ENCODE results near the gene TNS3. TPM values are rescaled to one million over a fixed set of nuclear protein-coding genes. Genes with fewer than 3 reads are reported as not detected.

TNS3 gene
- not detected for total RNA-seq

DNA sequence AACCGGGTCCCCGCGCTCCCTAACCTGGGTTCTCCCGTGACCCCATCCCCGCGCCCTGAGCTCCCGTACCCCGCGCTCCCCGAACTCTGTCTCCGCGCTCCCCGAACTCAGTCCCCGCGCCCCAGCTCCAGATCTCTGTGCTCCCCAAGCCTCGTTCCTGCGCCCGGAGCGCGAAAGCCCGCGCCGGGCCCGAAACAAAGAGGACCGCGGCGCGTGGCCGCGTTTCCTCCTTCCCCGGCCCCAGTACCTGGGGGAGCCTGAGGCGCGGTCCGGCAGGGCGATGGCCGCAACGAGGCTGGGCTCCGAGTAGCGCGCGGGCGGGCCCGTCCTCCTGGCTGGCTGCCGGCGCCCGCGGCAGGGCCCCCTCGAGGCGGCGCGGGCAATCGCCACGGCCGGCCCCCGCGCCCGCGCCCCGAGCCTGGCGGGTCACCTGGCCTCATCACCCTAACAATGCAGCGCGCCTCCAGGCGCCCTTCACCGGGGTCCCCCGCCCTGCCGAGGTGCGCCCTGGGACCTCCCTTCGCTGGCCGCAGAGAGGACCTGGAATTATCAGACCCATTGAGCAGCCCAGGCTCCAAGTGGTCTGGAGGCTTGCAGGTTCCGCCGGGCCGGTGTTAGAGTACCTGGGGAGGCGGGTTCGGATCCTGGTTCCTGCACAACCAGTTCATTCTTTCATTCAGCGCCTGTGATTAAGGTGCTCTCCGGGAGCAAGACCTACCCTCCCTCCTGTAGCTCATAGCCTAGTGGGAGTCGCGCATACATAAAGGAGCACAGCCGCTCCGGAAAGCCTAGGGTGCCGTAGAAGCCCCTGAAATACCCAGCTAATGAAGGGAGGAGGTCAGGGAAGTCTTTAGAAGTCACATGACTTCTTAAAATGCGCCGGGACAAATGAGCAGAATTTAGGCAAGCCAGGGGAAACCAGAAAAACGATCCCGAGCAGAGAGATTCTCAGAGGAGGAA, at the start of gene TNS3:
Gene TNS3, minus strand, starts transcription at position 308 of the 960 bp plus-strand sequence. CDS start 142,475 bp downstream, outside the sequence.
- POLR2A ChIA-PET, result no interaction called here
- no peaks in the 10 kb centered on the region for H3K4me1 Mint-ChIP-seq
- CTCF ChIA-PET, result no interaction called here

DNA sequence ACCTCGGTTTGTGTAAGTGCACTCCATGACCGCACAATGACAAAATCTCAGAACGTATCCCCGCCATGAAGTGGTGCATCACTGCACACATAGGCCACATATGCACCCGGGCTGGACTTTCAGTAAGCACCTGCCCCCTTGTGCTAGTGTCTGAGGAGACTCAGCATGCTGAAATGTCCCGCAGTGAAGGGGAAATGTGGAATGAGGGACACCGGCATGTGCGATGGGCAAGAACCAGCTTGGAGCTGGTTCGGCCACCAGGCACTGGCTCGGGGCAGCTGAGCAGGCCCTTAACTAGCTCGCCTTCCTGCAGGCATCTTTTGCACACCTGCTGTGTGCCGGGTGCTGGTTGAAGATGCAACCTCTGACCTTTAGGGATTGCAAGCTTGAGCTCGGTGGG, 49.8 kb upstream of the TNS3 start:
- POLR2A ChIA-PET, result no interaction called here

More for the DNA sequence above, at the start of gene TNS3:
- H3K4me3 Mint-ChIP-seq, result no peak within 1 kb of the TSS
- no peaks in the 10 kb centered on the region for H3K36me3 Mint-ChIP-seq (ENCODE audit: low read depth)
- no peak for DNase-seq
- H3K9me3 Mint-ChIP-seq, result no peaks in the 10 kb centered on the region
- no peak within 1 kb of the TSS for H3K27ac Mint-ChIP-seq
- peaks cover 33% of the 10 kb centered on the region for H3K27me3 Mint-ChIP-seq

DNA sequence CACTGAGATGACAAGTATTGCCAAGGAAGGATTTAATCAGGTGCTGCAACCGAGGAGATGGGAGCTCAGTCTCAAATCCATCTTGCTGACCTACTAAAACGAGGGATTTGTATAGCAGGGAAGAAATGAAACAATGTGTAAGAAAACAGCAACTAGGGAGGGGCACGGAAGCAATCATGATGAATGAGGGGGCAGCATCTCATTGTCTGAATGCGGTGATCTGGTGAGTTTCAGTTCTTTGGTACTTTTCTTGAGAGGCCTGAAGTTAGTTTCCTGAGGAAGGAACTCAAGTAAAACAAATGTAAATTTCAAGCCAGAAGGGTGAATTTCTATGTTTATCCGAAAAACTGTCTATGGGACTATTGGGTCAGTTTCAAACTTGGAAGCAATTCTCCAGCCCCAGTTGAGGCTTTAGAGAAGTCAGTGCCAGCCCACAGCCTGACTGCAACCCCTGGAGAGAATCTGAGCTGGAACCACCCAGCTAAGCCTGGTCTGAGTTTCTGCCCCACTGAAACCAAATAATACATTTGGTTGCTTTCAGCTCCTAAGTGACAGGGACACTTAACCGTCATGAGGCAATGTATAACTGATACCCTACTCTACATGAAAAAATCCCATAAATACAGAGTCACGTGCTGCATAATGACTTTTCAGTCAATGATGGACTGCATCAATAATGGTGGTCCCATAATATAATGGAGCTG, 45.8 kb upstream of the TNS3 start:
- H3K9me3 Mint-ChIP-seq, result no peaks in the 10 kb centered on the region
- no peak for DNase-seq
- H3K27ac Mint-ChIP-seq, result no peak overlapping the region
- H3K4me1 Mint-ChIP-seq, result no peaks in the 10 kb centered on the region
- CTCF ChIA-PET, result no interaction called here
- H3K27me3 Mint-ChIP-seq, result no peaks in the 10 kb centered on the region
- no peaks in the 10 kb centered on the region for H3K36me3 Mint-ChIP-seq (ENCODE audit: low read depth)
- POLR2A ChIA-PET, result no interaction called here
- H3K4me3 Mint-ChIP-seq, result no peak overlapping the region

More for the DNA sequence above, 49.8 kb upstream of the TNS3 start:
- H3K9me3 Mint-ChIP-seq, result no peaks in the 10 kb centered on the region
- H3K4me3 Mint-ChIP-seq, result no peak overlapping the region
- no peaks in the 10 kb centered on the region for H3K27me3 Mint-ChIP-seq
- H3K36me3 Mint-ChIP-seq (ENCODE audit: low read depth), result no peaks in the 10 kb centered on the region
- H3K27ac Mint-ChIP-seq, result no peak overlapping the region
- H3K4me1 Mint-ChIP-seq, result no peaks in the 10 kb centered on the region
- CTCF ChIA-PET, result no interaction called here
- no peak for DNase-seq

DNA sequence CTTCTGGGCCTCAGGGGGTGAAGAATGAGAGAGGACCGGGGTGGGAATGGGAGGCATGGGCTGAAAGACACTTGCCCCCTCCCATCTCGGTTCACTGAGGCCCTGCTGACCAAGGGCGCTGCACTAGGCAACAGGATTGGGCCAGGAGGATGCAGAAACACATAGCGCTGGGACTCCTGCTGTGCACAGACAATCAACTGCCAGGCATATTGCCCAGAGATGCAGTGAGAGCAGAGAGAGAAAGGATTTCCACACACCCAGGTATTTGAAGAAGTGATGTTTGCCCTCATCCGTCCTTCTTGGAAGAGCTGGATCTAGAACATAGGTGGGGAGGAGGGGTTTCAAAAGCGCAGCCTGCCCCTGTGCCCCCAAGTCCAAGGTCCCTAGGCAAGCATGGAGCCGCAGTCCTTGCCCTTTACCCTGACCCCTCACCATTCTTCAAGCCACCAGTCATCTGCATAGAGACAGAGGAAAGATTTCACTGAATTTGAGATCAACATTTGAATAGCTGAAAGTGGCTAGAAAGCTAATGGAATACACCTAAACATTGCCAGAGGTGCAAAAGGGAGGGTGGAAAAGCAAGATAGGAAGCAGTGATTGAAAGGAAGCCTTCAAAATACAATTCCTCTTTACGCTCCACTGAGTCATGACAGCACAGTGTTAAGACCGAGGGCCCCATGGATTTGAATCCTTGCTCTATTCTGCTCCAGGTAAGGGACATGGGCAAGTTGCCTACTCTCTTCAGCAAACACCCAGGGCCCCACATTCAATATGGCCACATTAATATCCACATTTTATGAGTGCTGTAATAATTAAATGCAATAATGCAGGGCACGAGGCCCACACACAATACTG, 44.2 kb upstream of the TNS3 start:
- ChIA-PET CTCF (no interaction called here), POLR2A (no interaction called here)
- H3K27me3 Mint-ChIP-seq, result no peaks in the 10 kb centered on the region
- H3K9me3 Mint-ChIP-seq, result no peaks in the 10 kb centered on the region
- H3K27ac Mint-ChIP-seq, result no peak overlapping the region
- no peaks in the 10 kb centered on the region for H3K36me3 Mint-ChIP-seq (ENCODE audit: low read depth)
- DNase-seq, result no peak
- no peak overlapping the region for H3K4me3 Mint-ChIP-seq
- no peaks in the 10 kb centered on the region for H3K4me1 Mint-ChIP-seq

DNA sequence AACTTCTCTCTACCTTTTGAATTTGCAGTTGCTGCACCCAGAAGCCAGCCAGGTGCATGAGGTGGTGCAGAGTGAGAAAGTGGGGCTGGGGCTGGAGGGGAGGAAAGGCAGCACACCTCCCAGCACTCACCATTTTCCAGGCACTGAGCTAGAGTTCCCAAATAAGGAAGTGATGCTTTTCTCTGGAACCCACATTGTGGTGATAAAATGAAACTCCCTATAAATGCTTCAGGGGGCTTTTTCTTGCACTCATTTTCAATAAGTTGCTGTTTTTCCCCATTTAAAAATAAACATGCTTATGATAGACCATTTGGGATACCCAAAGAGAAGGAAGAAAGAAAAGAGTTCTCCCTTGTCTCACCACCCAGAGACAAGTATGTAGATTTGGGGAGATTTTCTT, 42.8 kb upstream of the TNS3 start:
- DNase-seq, result no peak
- Mint-ChIP-seq H3K36me3 (ENCODE audit: low read depth) (no peaks in the 10 kb centered on the region), H3K4me1 (no peaks in the 10 kb centered on the region), H3K4me3 (no peak overlapping the region), H3K27ac (no peak overlapping the region), H3K27me3 (no peaks in the 10 kb centered on the region), H3K9me3 (no peaks in the 10 kb centered on the region)
- POLR2A ChIA-PET, result no interaction called here
- CTCF ChIA-PET, result no interaction called here

DNA sequence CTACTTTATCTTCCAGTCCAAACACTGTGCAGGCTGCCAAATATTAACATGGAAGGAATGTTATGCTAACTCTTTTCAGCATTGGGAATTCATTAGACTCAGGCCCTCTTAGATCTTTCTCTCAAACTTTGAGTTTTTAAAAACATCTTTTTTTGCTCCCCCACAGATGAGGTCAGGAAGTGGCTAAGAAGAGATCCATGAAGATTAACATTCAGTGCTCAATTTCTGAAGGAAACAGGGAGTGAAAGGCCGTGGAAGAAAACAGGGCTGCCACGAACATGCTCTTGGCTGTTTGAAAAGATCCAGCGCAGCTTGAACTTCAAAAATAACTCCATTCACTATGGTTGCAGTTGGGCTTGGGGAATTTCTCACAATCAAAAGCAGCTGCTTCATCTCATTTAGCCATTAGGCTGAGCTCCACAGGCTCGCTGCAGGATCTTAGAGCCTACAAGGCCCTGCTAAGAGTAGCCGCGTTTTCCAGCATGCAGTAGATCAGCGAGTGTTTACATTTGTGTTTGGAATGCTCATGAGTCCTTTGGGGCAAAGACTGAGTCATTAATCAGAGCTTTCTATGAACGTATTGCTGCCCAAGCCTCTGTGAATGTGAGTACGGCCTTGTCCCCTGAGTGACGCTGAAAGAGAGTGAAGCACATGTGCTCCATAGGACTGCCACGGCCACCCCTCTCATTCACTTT, 41.2 kb upstream of the TNS3 start:
- Mint-ChIP-seq H3K4me3 (no peak overlapping the region), H3K36me3 (ENCODE audit: low read depth) (no peaks in the 10 kb centered on the region), H3K27me3 (no peaks in the 10 kb centered on the region), H3K4me1 (no peaks in the 10 kb centered on the region), H3K27ac (no peak overlapping the region), H3K9me3 (no peaks in the 10 kb centered on the region)
- POLR2A ChIA-PET, result no interaction called here
- no peak for DNase-seq
- CTCF ChIA-PET, result no interaction called here

DNA sequence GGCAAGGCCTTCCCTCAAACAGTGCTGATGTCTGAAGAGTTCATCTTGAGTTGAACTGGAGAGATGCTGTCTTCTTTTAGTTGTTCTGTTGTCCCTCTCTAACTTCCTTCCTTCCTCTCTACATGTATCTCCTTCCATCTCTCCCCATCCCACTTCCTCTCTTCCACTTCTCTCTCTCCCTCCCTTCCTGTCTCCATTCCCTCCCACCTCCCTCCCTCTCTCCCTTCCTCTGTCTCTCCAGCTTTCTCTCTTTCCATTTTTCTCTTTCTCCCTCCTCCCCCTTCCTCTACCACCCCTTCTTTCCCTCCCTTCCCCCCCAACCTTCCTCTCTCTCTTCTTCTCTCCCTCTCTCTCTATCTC, 40.7 kb upstream of the TNS3 start:
- Mint-ChIP-seq H3K4me3 (no peak overlapping the region), H3K9me3 (no peaks in the 10 kb centered on the region), H3K36me3 (ENCODE audit: low read depth) (no peaks in the 10 kb centered on the region), H3K27me3 (no peaks in the 10 kb centered on the region), H3K4me1 (no peaks in the 10 kb centered on the region), H3K27ac (no peak overlapping the region)
- ChIA-PET POLR2A (no interaction called here), CTCF (no interaction called here)
- DNase-seq, result no peak

DNA sequence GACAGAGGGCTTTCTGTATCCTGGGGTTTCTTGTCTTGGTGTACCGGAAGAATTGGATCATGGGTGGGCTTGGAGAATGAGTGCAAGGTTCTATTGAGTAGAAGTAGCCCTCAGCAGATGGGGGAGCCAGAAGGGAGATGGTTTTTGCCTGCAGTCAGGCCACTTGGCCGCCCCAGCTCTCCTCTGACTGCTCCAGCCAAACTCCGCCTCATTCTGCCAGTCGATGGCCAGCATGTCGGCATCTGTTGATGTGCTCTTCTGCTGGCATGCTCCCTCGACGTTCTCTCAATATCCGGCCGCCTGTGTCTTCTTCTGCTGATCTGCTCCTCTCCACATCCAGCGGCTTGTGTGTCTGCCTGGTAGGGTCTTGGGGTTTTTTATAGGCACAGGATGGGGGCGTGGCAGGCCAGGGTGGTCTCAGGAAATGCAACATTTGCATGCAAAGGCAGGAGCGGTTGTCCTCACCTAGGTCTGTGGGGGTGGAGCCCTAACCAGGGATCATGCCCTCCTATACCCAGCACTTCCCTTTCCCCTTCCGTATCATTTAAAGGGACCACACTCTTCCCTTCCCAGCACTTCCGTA, 40.2 kb upstream of the TNS3 start:
- H3K36me3 Mint-ChIP-seq (ENCODE audit: low read depth), result no peaks in the 10 kb centered on the region
- CTCF ChIA-PET, result no interaction called here
- POLR2A ChIA-PET, result no interaction called here

DNA sequence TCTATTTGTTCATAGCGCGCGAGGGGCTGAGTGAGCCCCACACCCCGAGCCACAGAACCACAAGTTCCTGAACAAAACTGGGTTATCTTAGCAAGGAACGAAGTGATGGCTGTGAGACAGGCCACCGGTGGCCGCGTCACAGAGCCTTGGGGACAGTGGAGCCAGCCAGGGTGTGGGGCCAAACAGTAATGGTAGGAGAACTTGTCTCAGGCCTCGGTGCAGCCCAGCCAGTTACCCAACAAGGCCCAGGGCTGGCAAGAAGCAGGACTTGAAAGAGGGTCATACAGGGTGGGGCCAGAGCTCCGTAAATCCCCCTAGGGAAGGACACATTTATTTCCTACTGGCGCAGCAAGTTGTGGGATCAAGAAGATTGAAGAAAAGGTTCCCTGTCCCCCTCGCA, 39.4 kb upstream of the TNS3 start:
- Mint-ChIP-seq H3K27me3 (no peaks in the 10 kb centered on the region), H3K4me1 (no peaks in the 10 kb centered on the region), H3K9me3 (no peaks in the 10 kb centered on the region), H3K4me3 (no peak overlapping the region), H3K36me3 (ENCODE audit: low read depth) (no peaks in the 10 kb centered on the region), H3K27ac (no peak overlapping the region)
- no peak for DNase-seq
- ChIA-PET POLR2A (no interaction called here), CTCF (no interaction called here)

More for the DNA sequence above, 40.2 kb upstream of the TNS3 start:
- Mint-ChIP-seq H3K4me3 (no peak overlapping the region), H3K9me3 (no peaks in the 10 kb centered on the region), H3K27ac (no peak overlapping the region), H3K4me1 (no peaks in the 10 kb centered on the region), H3K27me3 (no peaks in the 10 kb centered on the region)
- DNase-seq, result no peak

DNA sequence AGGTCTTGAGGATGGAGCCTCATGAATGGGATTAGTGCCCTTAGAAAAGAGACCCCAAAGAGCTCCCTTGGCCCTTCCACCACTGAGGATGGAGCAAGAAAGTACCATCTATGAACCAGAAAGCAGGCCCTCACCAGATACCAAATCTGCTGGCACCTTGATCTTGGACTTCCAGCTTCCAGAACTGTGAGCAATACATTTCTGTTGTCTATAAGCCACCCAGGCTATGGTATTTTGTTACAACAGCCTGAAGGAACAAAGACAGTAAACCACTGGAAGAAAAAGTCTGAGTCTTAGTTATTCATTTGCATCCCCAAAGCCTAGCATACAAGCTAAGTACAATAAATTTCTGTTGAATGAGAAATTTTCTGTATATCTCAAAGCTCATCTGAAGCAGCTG, 37.9 kb upstream of the TNS3 start:
- Mint-ChIP-seq H3K27ac (no peak overlapping the region), H3K36me3 (ENCODE audit: low read depth) (no peaks in the 10 kb centered on the region), H3K9me3 (no peaks in the 10 kb centered on the region), H3K4me1 (no peaks in the 10 kb centered on the region), H3K4me3 (no peak overlapping the region), H3K27me3 (no peaks in the 10 kb centered on the region)
- CTCF ChIA-PET, result interaction anchor here (1.6 kb wide), 1 partner anchor 9 kb away, joined by 5 read pairs; no protein-coding TSS in a partner anchor
- POLR2A ChIA-PET, result no interaction called here
- DNase-seq, result no peak

DNA sequence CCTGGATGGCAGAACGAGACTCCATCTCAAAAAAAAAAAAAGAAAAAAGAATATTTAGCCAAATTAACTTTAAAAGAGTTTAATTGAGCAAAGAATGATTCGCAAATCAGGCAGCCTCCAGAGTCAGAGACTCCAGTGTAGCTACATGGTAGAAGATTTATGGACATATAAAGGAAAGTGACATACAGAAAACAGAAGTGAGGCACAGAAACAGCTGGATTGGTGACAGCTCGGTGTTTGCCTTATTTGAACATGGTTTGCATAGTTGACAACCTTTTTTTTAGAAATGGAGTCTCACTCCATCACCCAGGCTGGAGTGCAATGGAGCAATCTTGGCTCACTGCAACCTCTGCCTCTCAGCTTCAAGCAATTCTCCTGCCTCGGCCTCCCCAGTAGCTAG, 35.2 kb upstream of the TNS3 start:
- POLR2A ChIA-PET, result no interaction called here
- Mint-ChIP-seq H3K9me3 (no peaks in the 10 kb centered on the region), H3K36me3 (ENCODE audit: low read depth) (no peaks in the 10 kb centered on the region), H3K4me1 (no peaks in the 10 kb centered on the region), H3K27me3 (no peaks in the 10 kb centered on the region), H3K4me3 (no peak overlapping the region), H3K27ac (no peak overlapping the region)
- CTCF ChIA-PET, result interaction anchor here (0.6 to 0.7 kb wide), 2 partner anchors 106 to 542 kb away, joined by 3 to 4 read pairs; no protein-coding TSS in a partner anchor
- DNase-seq, result no peak

DNA sequence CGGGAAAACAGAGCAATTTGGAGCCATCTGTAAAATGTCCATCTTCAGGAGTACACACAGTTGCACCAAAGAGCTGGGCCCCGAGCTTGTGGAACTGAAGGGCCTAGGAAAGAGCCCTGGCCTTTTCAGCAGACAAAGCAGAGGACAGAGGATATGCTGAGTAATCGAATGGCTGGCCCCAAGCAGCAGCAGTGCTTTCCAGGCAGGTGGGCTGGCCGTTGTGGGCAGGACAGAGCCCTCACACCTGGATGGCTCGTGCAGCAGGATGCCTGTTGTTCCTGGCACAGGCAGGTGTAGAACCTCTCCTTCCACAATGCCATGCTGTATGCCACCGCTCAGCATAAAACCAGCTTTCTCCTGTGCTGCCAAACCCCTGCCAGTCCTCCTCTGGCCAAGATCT, 32.5 kb upstream of the TNS3 start:
- POLR2A ChIA-PET, result no interaction called here
- Mint-ChIP-seq H3K27ac (no peak overlapping the region), H3K9me3 (no peaks in the 10 kb centered on the region), H3K36me3 (ENCODE audit: low read depth) (no peaks in the 10 kb centered on the region), H3K4me1 (no peaks in the 10 kb centered on the region), H3K4me3 (no peak overlapping the region), H3K27me3 (no peaks in the 10 kb centered on the region)
- no peak for DNase-seq
- CTCF ChIA-PET, result no interaction called here

Data from activated CD4-positive, alpha-beta T cell treated with anti-CD3 and anti-CD28 coated beads, Interleukin-2, amount 10 ng/mL, durations not matched to agents 7 days and 5 days (primary cell).